NT2/D1 (cell line): ENCODE measurements around the gene ATP8B1.

ENCODE experiments used
- SUZ12 ChIP-seq: IDR thresholded peaks from 2 replicates; pipeline ENCODE4 v1.6.1; 2011; ENCODE audit not compliant: insufficient read length, insufficient read depth; ENCODE audit errors: extremely low read depth
- YY1 ChIP-seq: IDR thresholded peaks from 2 replicates; pipeline ENCODE4 v1.6.1; 2011; ENCODE audit not compliant: insufficient read length, insufficient read depth
- ZNF274 ChIP-seq: IDR thresholded peaks from 2 replicates; pipeline ENCODE4 v1.6.1; 2011; ENCODE audit warnings: mild to moderate bottlenecking, low read depth, low read length

- TF ChIP-seq YY1 (no peak), ZNF274 (no peak), SUZ12 (no peak)
Observed at GRCh38 chr18:57791911-57792310, 11.2 kb downstream of the ATP8B1 start.
